HCT116 (cell line): ENCODE measurements around the gene DAPK1. TPM values are rescaled to one million over a fixed set of nuclear protein-coding genes. Genes with fewer than 3 reads are reported as not detected.

Experiments
- ATAC-seq: fragments of 200-7000 bp; cut with Tn5 transposase; 2 replicates; pipeline ENCODE4 v1.9.1; 2020; ENCODE audit warnings: mild to moderate bottlenecking, moderate library complexity
- BruUV-seq: library from RNA; stranded (reverse); fragments of 400-500 nt; replicated peaks from 2 replicates; lab custom pipeline; 2021; lab: Mats Ljungman, UMichigan
- CTCF ChIA-PET: fragments of 300-600 bp; sonication (Branson Sonifier 250); formaldehyde crosslinking; loops from one replicate; lab custom pipeline; 2021; ENCODE audit warnings: antibody characterized with exemption; lab: Charles Lee
- POLR2A ChIA-PET: fragments of 300-600, 350-600 bp; sonication (Branson Sonifier 250); formaldehyde crosslinking; loops from one replicate; lab custom pipeline; 2021; ENCODE audit warnings: antibody characterized with exemption; lab: Charles Lee
- RAD21 ChIA-PET, 2 experiments: fragments of 300-600 bp; sonication (Branson Sonifier 250); formaldehyde crosslinking; loops; one replicate each; lab custom pipeline; 2023; ENCODE audit warnings: low total read pairs in 2 of 2; ENCODE audit not compliant: uncharacterized antibody in 2 of 2, unreplicated experiment in 2 of 2, low non-redundant PET in 1 of 2; lab: Charles Lee
- DNase-seq: peaks from one replicate; pipeline ENCODE4 v3.0.0-alpha.2; 2010; ENCODE audit warnings: low read depth, low spot score
- H2AFZ ChIP-seq: fragments of 200-600 bp; shearing (Covaris generic), sonication (generic); 2 replicates; pipeline ENCODE4 v1.6.1; 2017; ENCODE audit warnings: low read depth, mixed run types, mixed read lengths, antibody characterized with exemption, low read length; ENCODE audit not compliant: poor library complexity, severe bottlenecking
- H3K27ac ChIP-seq: 2 replicates; pipeline ENCODE4 v1.5.1; 2012; ENCODE audit warnings: low read depth, low read length
- H3K27me3 ChIP-seq: fragments of 200-600 bp; sonication (generic); 2 replicates; pipeline ENCODE4 v1.6.1; 2016; ENCODE audit warnings: mixed run types, low read length, mixed read lengths; ENCODE audit not compliant: insufficient read depth
- H3K36me3 ChIP-seq, 2 experiments: fragments of 200-500 bp in 1 of 2; fragments of 200-600 bp in 1 of 2; sonication (Bioruptor generic) in 1 of 2; sonication (generic) in 1 of 2; 2 replicates each; pipeline versions ENCODE4 v1.5.1 to v1.6.1; 2014 to 2016; ENCODE audit warnings: low read length in 2 of 2, inconsistent platforms in 1 of 2, mixed read lengths in 1 of 2, mixed run types in 1 of 2; ENCODE audit not compliant: insufficient read depth in 2 of 2, control insufficient read depth in 1 of 2
- H3K4me1 ChIP-seq, 2 experiments: fragments of 200-600 bp in 1 of 2; sonication (generic) in 1 of 2; 2 replicates each; pipeline versions ENCODE4 v1.5.1 to v1.6.1; 2012 to 2017; ENCODE audit warnings: low read length in 2 of 2, inconsistent platforms in 1 of 2, mild to moderate bottlenecking in 1 of 2, mixed read lengths in 1 of 2, mixed run types in 1 of 2, moderate library complexity in 1 of 2; ENCODE audit not compliant: insufficient read depth in 2 of 2, control insufficient read depth in 1 of 2
- H3K4me2 ChIP-seq: fragments of 200-600 bp; sonication (generic); 2 replicates; pipeline ENCODE4 v1.6.1; 2017; ENCODE audit warnings: mixed run types, low read length, mixed read lengths
- H3K4me3 ChIP-seq, 2 experiments: fragments of 200-600 bp in 1 of 2; sonication (generic) in 1 of 2; replicated peaks in 1 of 2; 2 replicates each; pipeline ENCODE4 v1.5.1; 2011 to 2016; ENCODE audit warnings: low read length in 2 of 2, control low read depth in 1 of 2, low read depth in 1 of 2, mild to moderate bottlenecking in 1 of 2, mixed read lengths in 1 of 2, mixed run types in 1 of 2
- H3K79me2 ChIP-seq: fragments of 200-600 bp; sonication (generic); 2 replicates; pipeline ENCODE4 v1.6.1; 2017; ENCODE audit warnings: mild to moderate bottlenecking, mixed run types, low read length, moderate library complexity, mixed read lengths; ENCODE audit not compliant: insufficient read depth
- H3K9ac ChIP-seq: fragments of 200-600 bp; sonication (generic); 2 replicates; pipeline ENCODE4 v1.6.1; 2016; ENCODE audit warnings: low read length, mixed read lengths
- H3K9me2 ChIP-seq: fragments of 200-600 bp; sonication (generic), shearing (Covaris generic); 2 replicates; pipeline ENCODE4 v1.6.1; 2017; ENCODE audit warnings: mixed run types, mild to moderate bottlenecking, moderate library complexity; ENCODE audit not compliant: insufficient read depth
- H3K9me3 ChIP-seq, 2 experiments: fragments of 200-500 bp in 1 of 2; fragments of 200-600 bp in 1 of 2; sonication (Bioruptor generic) in 1 of 2; sonication (generic) in 1 of 2; 2 replicates each; pipeline ENCODE4 v1.6.1; 2014 to 2017; ENCODE audit warnings: low read length in 2 of 2, mixed read lengths in 2 of 2, inconsistent platforms in 1 of 2, low read depth in 1 of 2, mild to moderate bottlenecking in 1 of 2, mixed run types in 1 of 2, moderate library complexity in 1 of 2; ENCODE audit not compliant: control insufficient read depth in 1 of 2, insufficient read depth in 1 of 2
- H4K20me1 ChIP-seq: fragments of 200-600 bp; sonication (generic), shearing (Covaris generic); 2 replicates; pipeline ENCODE4 v1.6.1; 2017; ENCODE audit warnings: mixed run types, mild to moderate bottlenecking, moderate library complexity; ENCODE audit not compliant: insufficient read depth
- CEBPB ChIP-seq: IDR thresholded peaks from 2 replicates; pipeline ENCODE4 v1.6.1; 2012; ENCODE audit warnings: low read depth
- EGR1 ChIP-seq: IDR thresholded peaks from 2 replicates; pipeline ENCODE4 v1.6.1; 2012; ENCODE audit warnings: low read depth
- ELF1 ChIP-seq: IDR thresholded peaks from 2 replicates; pipeline ENCODE4 v1.6.1; 2012; ENCODE audit warnings: low read depth, borderline replicate concordance
- POLR2AphosphoS5 ChIP-seq: IDR thresholded peaks from 2 replicates; pipeline ENCODE4 v1.6.1; 2011; ENCODE audit warnings: mild to moderate bottlenecking, low read depth, low read length, moderate library complexity
- SP1 ChIP-seq: IDR thresholded peaks from 2 replicates; pipeline ENCODE4 v1.6.1; 2012; ENCODE audit warnings: low read depth
- TCF7L2 ChIP-seq: IDR thresholded peaks from 2 replicates; pipeline ENCODE4 v1.7.0; 2011; ENCODE audit warnings: borderline replicate concordance, inconsistent platforms; ENCODE audit not compliant: insufficient read depth, insufficient read length; ENCODE audit errors: extremely low read depth
- ZNF274 ChIP-seq: fragments of 200-500 bp; sonication (Bioruptor generic); IDR thresholded peaks from 2 replicates; pipeline ENCODE4 v1.6.1; 2014; ENCODE audit warnings: mild to moderate bottlenecking, low read depth, low read length, inconsistent platforms
- intact Hi-C: fragments of 100-400 bp; cut with micrococcal nuclease; formaldehyde crosslinking; loops from 2 replicates; pipeline ENCODE4 v1.10.0; 2022
- total RNA-seq: library from RNA; stranded (reverse); gene quantifications from one replicate; pipeline ENCODE4 v1.2.1, GENCODE V29; 2021; ENCODE audit not compliant: unreplicated experiment
- TF ChIP-seq, protein P1 (sequence below): IDR thresholded peaks from 2 replicates; pipeline ENCODE4 v1.6.1; 2012
- TF ChIP-seq, protein P2 (sequence below), 3 experiments: fragments of 200-600 bp in 1 of 3; sonication (generic) in 1 of 3; IDR thresholded peaks in 2 of 3; conservative IDR thresholded peaks in 1 of 3; 2 replicates each; pipeline ENCODE4 v1.5.1; 2012 to 2017; ENCODE audit warnings: low read depth in 2 of 3, low read length in 2 of 3, antibody characterized with exemption in 1 of 3, borderline replicate concordance in 1 of 3, control low read depth in 1 of 3, mild to moderate bottlenecking in 1 of 3, mixed read lengths in 1 of 3, mixed run types in 1 of 3, moderate library complexity in 1 of 3; ENCODE audit not compliant: insufficient read depth in 1 of 3
- TF ChIP-seq, protein P3 (sequence below): IDR thresholded peaks from 2 replicates; pipeline ENCODE4 v1.6.1; 2011; ENCODE audit warnings: mild to moderate bottlenecking, low read length, moderate library complexity; ENCODE audit not compliant: insufficient replicate concordance; ENCODE audit errors: extremely low read depth

The DAPK1 gene
- total RNA-seq, 1 experiment from 2014 or later = 5.6 TPM

DNA sequence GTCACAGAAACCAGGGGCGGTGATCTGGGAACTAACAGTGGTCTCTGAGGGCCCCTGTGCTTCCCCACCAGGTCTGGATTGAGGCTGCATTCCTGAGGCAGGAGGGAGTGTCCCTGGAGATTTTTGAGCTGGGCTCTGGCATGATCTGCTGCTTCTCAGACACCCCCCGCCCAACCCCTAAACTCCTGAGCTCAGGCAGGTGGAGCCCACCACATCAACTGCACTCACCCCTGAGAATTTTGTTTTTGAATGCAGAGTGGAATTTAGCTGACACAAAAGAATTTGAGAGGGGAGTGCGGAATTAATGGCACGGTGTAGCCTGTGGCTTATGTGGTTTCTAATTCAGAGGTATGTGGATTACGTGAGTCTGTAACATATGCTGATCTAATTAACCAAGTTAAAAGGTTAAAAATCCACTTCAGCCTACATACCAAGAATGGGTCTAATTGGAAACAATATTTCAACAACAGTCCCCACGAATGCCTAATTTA is 204.3 kb downstream of the DAPK1 start:
- H3K36me3 ChIP-seq = no peaks in the 10 kb centered on the region
- DNase-seq (no peak), ATAC-seq (no peak)
- H3K9me2 ChIP-seq = no peaks in the 10 kb centered on the region
- intact Hi-C loops = no loop called here
- BruUV-seq = no TSS peak
- no peak overlapping the region for H3K9ac ChIP-seq
- H3K4me1 ChIP-seq = peaks cover 0 to 17% of the 10 kb centered on the region in 2 experiments; a peak in 2 of 4 replicates
- no peak overlapping the region for H3K27ac ChIP-seq
- H4K20me1 ChIP-seq = no peaks in the 10 kb centered on the region
- TF ChIP-seq ZNF274 (no peak), ELF1 (no peak), TCF7L2 (no peak), CEBPB (no peak), EGR1 (no peak), POLR2AphosphoS5 (no peak), SP1 (no peak)
- TF ChIP-seq, protein P1, sequence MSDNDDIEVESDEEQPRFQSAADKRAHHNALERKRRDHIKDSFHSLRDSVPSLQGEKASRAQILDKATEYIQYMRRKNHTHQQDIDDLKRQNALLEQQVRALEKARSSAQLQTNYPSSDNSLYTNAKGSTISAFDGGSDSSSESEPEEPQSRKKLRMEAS = no peak
- TF ChIP-seq, protein P2, sequence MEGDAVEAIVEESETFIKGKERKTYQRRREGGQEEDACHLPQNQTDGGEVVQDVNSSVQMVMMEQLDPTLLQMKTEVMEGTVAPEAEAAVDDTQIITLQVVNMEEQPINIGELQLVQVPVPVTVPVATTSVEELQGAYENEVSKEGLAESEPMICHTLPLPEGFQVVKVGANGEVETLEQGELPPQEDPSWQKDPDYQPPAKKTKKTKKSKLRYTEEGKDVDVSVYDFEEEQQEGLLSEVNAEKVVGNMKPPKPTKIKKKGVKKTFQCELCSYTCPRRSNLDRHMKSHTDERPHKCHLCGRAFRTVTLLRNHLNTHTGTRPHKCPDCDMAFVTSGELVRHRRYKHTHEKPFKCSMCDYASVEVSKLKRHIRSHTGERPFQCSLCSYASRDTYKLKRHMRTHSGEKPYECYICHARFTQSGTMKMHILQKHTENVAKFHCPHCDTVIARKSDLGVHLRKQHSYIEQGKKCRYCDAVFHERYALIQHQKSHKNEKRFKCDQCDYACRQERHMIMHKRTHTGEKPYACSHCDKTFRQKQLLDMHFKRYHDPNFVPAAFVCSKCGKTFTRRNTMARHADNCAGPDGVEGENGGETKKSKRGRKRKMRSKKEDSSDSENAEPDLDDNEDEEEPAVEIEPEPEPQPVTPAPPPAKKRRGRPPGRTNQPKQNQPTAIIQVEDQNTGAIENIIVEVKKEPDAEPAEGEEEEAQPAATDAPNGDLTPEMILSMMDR (IDR thresholded peaks at IDR 0.05 in 2 of 3, conservative IDR thresholded peaks at IDR 0.05 in 1 of 3; ENCODE audit: borderline replicate concordance in 1 of 3, insufficient read depth in 1 of 3, low read depth in 2 of 3, low read length in 2 of 3) = no peak
- TF ChIP-seq, protein P3, sequence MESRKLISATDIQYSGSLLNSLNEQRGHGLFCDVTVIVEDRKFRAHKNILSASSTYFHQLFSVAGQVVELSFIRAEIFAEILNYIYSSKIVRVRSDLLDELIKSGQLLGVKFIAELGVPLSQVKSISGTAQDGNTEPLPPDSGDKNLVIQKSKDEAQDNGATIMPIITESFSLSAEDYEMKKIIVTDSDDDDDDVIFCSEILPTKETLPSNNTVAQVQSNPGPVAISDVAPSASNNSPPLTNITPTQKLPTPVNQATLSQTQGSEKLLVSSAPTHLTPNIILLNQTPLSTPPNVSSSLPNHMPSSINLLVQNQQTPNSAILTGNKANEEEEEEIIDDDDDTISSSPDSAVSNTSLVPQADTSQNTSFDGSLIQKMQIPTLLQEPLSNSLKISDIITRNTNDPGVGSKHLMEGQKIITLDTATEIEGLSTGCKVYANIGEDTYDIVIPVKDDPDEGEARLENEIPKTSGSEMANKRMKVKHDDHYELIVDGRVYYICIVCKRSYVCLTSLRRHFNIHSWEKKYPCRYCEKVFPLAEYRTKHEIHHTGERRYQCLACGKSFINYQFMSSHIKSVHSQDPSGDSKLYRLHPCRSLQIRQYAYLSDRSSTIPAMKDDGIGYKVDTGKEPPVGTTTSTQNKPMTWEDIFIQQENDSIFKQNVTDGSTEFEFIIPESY = no peak
- no peaks in the 10 kb centered on the region for H3K79me2 ChIP-seq
- no peaks in the 10 kb centered on the region for H3K27me3 ChIP-seq
- H3K9me3 ChIP-seq = no peaks in the 10 kb centered on the region
- ChIA-PET POLR2A (no interaction called here), RAD21 (no interaction called here), CTCF (no interaction called here)
- no peak overlapping the region for H2AFZ ChIP-seq
- H3K4me3 ChIP-seq = no peak overlapping the region
- no peak overlapping the region for H3K4me2 ChIP-seq
